GM18499 (cell line): ENCODE data around the gene GPR25.
A peak's percentile ranks its signal among the peaks of the same experiment; 100 is the strongest.

ENCODE experiments used
- ATAC-seq: cut with Tn5 transposase; IDR thresholded peaks from one replicate; pipeline ENCODE4 v1.9.1; 2021; ENCODE audit warnings: moderate number of reproducible peaks; ENCODE audit not compliant: insufficient read depth, unreplicated experiment

Gene GPR25

GRCh38 chr1:200892958-200893357, 20.2 kb downstream of the GPR25 start:
- no peak for ATAC-seq

GRCh38 chr1:200893411-200893901, 20.7 kb downstream of the GPR25 start:
- ATAC-seq, result no peak

- ATAC-seq, result no peak
Observed at GRCh38 chr1:200894712-200895442, 22.1 kb downstream of the GPR25 start, which contains the start of gene INAVA. TSS of gene INAVA (plus strand) at chr1:200894900. CDS start at chr1:200898401, 3,501 bp downstream.

- no peak for ATAC-seq
Observed at GRCh38 chr1:200895443-200895789, 22.6 kb downstream of the GPR25 start.

GRCh38 chr1:200895801-200896530, 23.2 kb downstream of the GPR25 start:
- no peak for ATAC-seq

- no peak for ATAC-seq
Observed at GRCh38 chr1:200896531-200897196, 23.9 kb downstream of the GPR25 start.

- ATAC-seq, result no peak
Observed at GRCh38 chr1:200897259-200897658, 24.5 kb downstream of the GPR25 start.

- no peak for ATAC-seq
Observed at GRCh38 chr1:200899015-200899386, 26.2 kb downstream of the GPR25 start.

- no peak for ATAC-seq
Observed at GRCh38 chr1:200899451-200899915, 26.7 kb downstream of the GPR25 start.

- ATAC-seq, result no peak
Observed at GRCh38 chr1:200899954-200900867, 27.4 kb downstream of the GPR25 start.

GRCh38 chr1:200900877-200901276, 28.1 kb downstream of the GPR25 start:
- ATAC-seq, result no peak

- no peak for ATAC-seq
Observed at GRCh38 chr1:200901350-200901749, 28.6 kb downstream of the GPR25 start.

GRCh38 chr1:200901796-200902444, 29.1 kb downstream of the GPR25 start:
- no peak for ATAC-seq

- ATAC-seq, result no peak
Observed at GRCh38 chr1:200903793-200904192, 31.0 kb downstream of the GPR25 start.

GRCh38 chr1:200904772-200905171, 32.0 kb downstream of the GPR25 start:
- ATAC-seq, result no peak

GRCh38 chr1:200905411-200906052, 32.8 kb downstream of the GPR25 start:
- no peak for ATAC-seq

GRCh38 chr1:200906491-200906890, 33.7 kb downstream of the GPR25 start:
- ATAC-seq, result no peak

- peak; percentile 58 for ATAC-seq
Observed at GRCh38 chr1:200907611-200908097, 34.9 kb downstream of the GPR25 start.
